Transverse colon (tissue), 4 donors: ENCODE results near the gene PLOD2. TPM values are rescaled to one million over a fixed set of nuclear protein-coding genes. Genes with fewer than 3 reads are reported as not detected.

Experiments
- DNase-seq: peaks from one replicate; pipeline ENCODE4 v3.0.0-alpha.2; 2019
- H3K27ac ChIP-seq, 4 donors: fragments of 200-600 bp; sonication (generic); 2 replicates each; pipeline ENCODE4 v1.5.1; 2016 to 2018; ENCODE audit warnings: inconsistent platforms in 4 of 4
- H3K27me3 ChIP-seq: fragments of 200-600 bp; sonication (generic); 2 replicates; pipeline ENCODE4 v1.5.1; 2017; ENCODE audit warnings: inconsistent platforms
- H3K36me3 ChIP-seq, 4 donors: fragments of 200-600 bp; sonication (generic); 2 replicates each; pipeline ENCODE4 v1.5.1; 2017 to 2019; ENCODE audit warnings: inconsistent platforms in 4 of 4
- H3K4me1 ChIP-seq, 4 donors: fragments of 200-600 bp; sonication (generic); 2 replicates each; pipeline ENCODE4 v1.5.1; 2017 to 2020; ENCODE audit warnings: inconsistent platforms in 4 of 4
- H3K4me3 ChIP-seq, 4 donors: fragments of 200-600 bp; sonication (generic); 1 replicate in 1 of 4; 2 replicates in 3 of 4; pipeline versions ENCODE4 v1.5.1 to v1.6.1; 2017 to 2019; ENCODE audit warnings: inconsistent platforms in 4 of 4
- H3K9me3 ChIP-seq, 2 donors: fragments of 200-600 bp; sonication (generic); 2 replicates each; pipeline ENCODE4 v1.5.1; 2017 to 2019; ENCODE audit warnings: inconsistent platforms in 2 of 2
- CTCF ChIP-seq, 5 experiments: fragments of 200-600 bp in 3 of 5; fragments of 450-650 bp in 2 of 5; sonication (generic) in 3 of 5; IDR thresholded peaks; 1 replicate in 2 of 5; 2 replicates in 3 of 5; pipeline ENCODE4 v1.5.1; 2016 to 2017; ENCODE audit warnings: antibody characterized with exemption in 5 of 5, inconsistent platforms in 3 of 5, mild to moderate bottlenecking in 2 of 5, moderate library complexity in 1 of 5
- EP300 ChIP-seq: sonication (generic); formaldehyde crosslinking; IDR thresholded peaks from one replicate; pipeline ENCODE4 v1.6.1; 2017; ENCODE audit warnings: antibody characterized with exemption, low read depth
- POLR2A ChIP-seq: fragments of 450-650 bp; IDR thresholded peaks from one replicate; pipeline ENCODE4 v1.6.1; 2016; ENCODE audit warnings: antibody characterized with exemption, mild to moderate bottlenecking, moderate library complexity
- POLR2AphosphoS5 ChIP-seq, 3 donors: sonication (generic); formaldehyde crosslinking; IDR thresholded peaks; one replicate each; pipeline ENCODE4 v1.6.1; 2016; ENCODE audit warnings: antibody characterized with exemption in 3 of 3
- WGBS, 2 donors: methylation state at CpG; one replicate each; pipeline ENCODE4 v1.1.5; 2018; ENCODE audit warnings: low coverage in 1 of 2; 5-methylcytosine and 5-hydroxymethylcytosine counted together
- in situ Hi-C, 4 donors: fragments of 200-750 bp; cut with MboI; loops; one replicate each; pipeline versions ENCODE4 v1.15.0 to v1.15.1; 2017; ENCODE audit warnings: low sequenced_read_pairs in 3 of 4, low pct_ligation_motif_present in 1 of 4, low pct_unique_long_range_greater_than_20kb in 1 of 4
- intact Hi-C: fragments of 100-400 bp; cut with DNase I; formaldehyde crosslinking; loops from one replicate; pipeline ENCODE4 v1.15.1; 2023; ENCODE audit warnings: low total_unique reads
- total RNA-seq, 4 donors: library from RNA; depleted of rRNA; stranded (reverse); fragments of >200 nt; gene quantifications; one replicate each; pipeline ENCODE4 v1.1.0, GENCODE V29; 2016

The PLOD2 gene
- total RNA-seq, 4 donors from 2014 or later: 18.9 to 178 (median 92.0) TPM

DNA sequence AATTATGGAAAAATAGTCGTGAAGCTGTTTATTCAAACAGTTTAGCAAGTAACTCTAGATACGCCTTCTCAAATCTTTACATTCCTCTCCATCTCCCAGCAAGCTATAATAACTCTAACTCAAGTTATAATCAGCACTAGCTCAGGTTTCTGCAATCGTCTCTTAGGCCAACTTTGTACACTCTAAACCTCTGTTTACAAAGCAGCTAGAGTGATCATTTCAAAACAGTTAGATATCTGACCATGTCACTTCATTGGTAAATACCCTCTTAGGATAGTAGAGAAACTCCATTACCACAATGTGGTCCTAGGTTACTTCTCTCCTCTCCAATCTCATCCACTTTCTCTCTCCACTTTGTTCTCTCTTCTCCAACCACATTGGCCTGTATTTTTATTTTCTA, 31.2 kb downstream of the PLOD2 start:
- no peaks in the 10 kb centered on the region for H3K27me3 ChIP-seq
- in situ Hi-C loops: no loop called here
- peaks cover 0 to 26% (median 8%) of the 10 kb centered on the region in 4 donors for H3K4me1 ChIP-seq
- intact Hi-C loops: no loop called here
- no peak for TF ChIP-seq POLR2A
- no peak for TF ChIP-seq EP300
- TF ChIP-seq CTCF (IDR thresholded peaks at IDR 0.05): no peak
- no peak for TF ChIP-seq POLR2AphosphoS5 (IDR thresholded peaks at IDR 0.05)
- no peak overlapping the region for H3K4me3 ChIP-seq
- WGBS, 2 donors: 54 to 55% methylated on average over 3 of the region's 3 CpGs
- H3K36me3 ChIP-seq: no peaks in the 10 kb centered on the region
- DNase-seq: no peak
- H3K27ac ChIP-seq: no peak overlapping the region
- H3K9me3 ChIP-seq: no peaks in the 10 kb centered on the region

DNA sequence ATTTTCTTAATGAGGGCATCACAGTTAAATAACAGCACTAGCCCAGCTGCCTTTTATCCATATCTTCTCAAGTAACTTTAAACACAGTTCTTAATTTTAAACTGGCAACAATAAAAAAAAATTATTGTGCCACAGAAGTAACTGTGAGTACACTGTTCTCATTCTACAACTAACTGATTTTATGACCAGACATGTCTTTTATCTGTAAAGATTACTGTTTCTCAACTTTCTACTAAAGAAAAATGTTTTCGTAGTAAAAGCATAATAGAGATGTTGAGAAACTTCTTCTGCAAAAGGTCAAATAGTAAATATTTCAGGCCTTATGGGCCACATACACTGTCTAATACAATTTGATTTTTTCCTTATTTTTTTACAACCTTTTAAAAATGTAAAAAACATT, 32.0 kb downstream of the PLOD2 start:
- Histone ChIP-seq H3K4me1 (peaks cover 0 to 20% (median 9%) of the 10 kb centered on the region in 4 donors), H3K27ac (no peak overlapping the region), H3K27me3 (no peaks in the 10 kb centered on the region), H3K4me3 (no peak overlapping the region), H3K36me3 (no peaks in the 10 kb centered on the region), H3K9me3 (no peaks in the 10 kb centered on the region)
- 59 to 60% methylated on average over 1 of the region's 1 CpG for WGBS, 2 donors
- TF ChIP-seq EP300 (no peak), CTCF (IDR thresholded peaks at IDR 0.05) (no peak), POLR2A (no peak), POLR2AphosphoS5 (IDR thresholded peaks at IDR 0.05) (no peak)
- no peak for DNase-seq
- intact Hi-C loops: no loop called here
- in situ Hi-C loops: no loop called here

DNA sequence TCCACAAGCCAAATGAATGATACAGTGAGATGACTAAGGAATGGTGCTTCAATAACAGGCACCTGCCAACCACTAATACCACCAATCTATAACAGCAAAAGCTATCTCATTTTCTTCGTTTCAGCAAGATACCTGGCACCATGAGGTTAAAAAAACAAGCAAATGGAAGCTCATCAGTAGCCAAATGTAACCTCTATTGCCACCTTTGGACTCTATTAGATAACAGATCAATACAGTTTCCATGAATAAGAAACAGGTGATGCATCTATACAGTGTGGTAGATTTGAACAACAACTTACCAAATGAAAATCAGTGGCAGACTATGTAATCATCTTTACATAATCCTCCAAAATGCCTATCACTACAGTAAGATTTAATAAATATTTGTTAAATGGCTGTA, 32.8 kb downstream of the PLOD2 start:
- H3K9me3 ChIP-seq: no peaks in the 10 kb centered on the region
- in situ Hi-C loops: no loop called here
- peaks cover 0 to 12% (median 8%) of the 10 kb centered on the region in 4 donors for H3K4me1 ChIP-seq
- intact Hi-C loops: no loop called here
- no peak overlapping the region for H3K27ac ChIP-seq
- H3K36me3 ChIP-seq: no peaks in the 10 kb centered on the region
- no peak for TF ChIP-seq CTCF (IDR thresholded peaks at IDR 0.05)
- TF ChIP-seq EP300: no peak
- TF ChIP-seq POLR2A: no peak
- TF ChIP-seq POLR2AphosphoS5 (IDR thresholded peaks at IDR 0.05): no peak
- H3K27me3 ChIP-seq: no peaks in the 10 kb centered on the region
- DNase-seq: no peak
- H3K4me3 ChIP-seq: no peak overlapping the region
- WGBS, 2 donors: 66 to 80% methylated on average over 1 of the region's 1 CpG

DNA sequence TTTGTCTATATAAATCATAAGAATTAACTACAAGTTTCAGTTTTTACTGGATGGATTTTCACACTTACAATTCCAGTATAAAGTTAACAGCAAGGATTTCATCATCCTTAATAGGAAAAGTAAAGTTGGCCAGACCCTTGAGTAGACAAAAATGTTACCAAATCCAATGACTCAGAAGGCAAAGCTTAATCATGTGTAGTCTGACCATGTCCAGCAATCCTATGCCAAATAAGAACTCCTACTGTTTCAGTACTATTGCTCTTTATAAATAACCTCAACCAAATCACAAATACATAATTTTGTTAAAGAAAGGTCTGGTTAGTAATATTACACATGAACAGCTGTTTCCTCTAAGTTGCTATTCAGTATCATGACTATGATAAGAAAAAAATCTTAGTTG, 35.0 kb downstream of the PLOD2 start:
- peak overlapping the region; percentile 8 to 50 (median 19) for H3K27ac ChIP-seq
- H3K27me3 ChIP-seq: no peaks in the 10 kb centered on the region
- TF ChIP-seq POLR2A (no peak), POLR2AphosphoS5 (IDR thresholded peaks at IDR 0.05) (peak in 2 of 3 donors; percentile 49 to 75), EP300 (no peak), CTCF (IDR thresholded peaks at IDR 0.05) (no peak)
- DNase-seq: no peak
- no peak overlapping the region for H3K4me3 ChIP-seq
- peaks cover 0 to 2% (median 0%) of the 10 kb centered on the region in 4 donors for H3K36me3 ChIP-seq
- peaks cover 0 to 12% (median 8%) of the 10 kb centered on the region in 4 donors for H3K4me1 ChIP-seq
- no peaks in the 10 kb centered on the region for H3K9me3 ChIP-seq
- in situ Hi-C loops (no loop called here), intact Hi-C loops (no loop called here)
